HL-60 (cell line): Measurements from ENCODE around the gene SHISA6.

Experiments used
- DNase-seq, 2 experiments: peaks; one replicate each; pipeline ENCODE4 v3.0.0-alpha.2; 2010 to 2020; ENCODE audit warnings: low read depth in 1 of 2, low spot score in 1 of 2
- H3K27ac ChIP-seq: fragments of 250-450 bp; sonication (Bioruptor Pico); replicated peaks from 2 replicates; pipeline ENCODE4 v1.5.1; 2020; ENCODE audit warnings: mild to moderate bottlenecking, moderate library complexity
- H3K27me3 ChIP-seq: fragments of 250-450 bp; sonication (Bioruptor Pico); 2 replicates; pipeline ENCODE4 v1.5.1; 2021; ENCODE audit warnings: mild to moderate bottlenecking, moderate library complexity; ENCODE audit not compliant: insufficient read depth, poor library complexity, severe bottlenecking
- H3K4me3 ChIP-seq: replicated peaks from 2 replicates; pipeline ENCODE4 v1.5.1; 2011; ENCODE audit warnings: mild to moderate bottlenecking, control low read depth, low read length; ENCODE audit not compliant: insufficient read depth
- GABPA ChIP-seq: IDR thresholded peaks from 2 replicates; pipeline ENCODE4 v1.6.1; 2012; ENCODE audit warnings: low read depth
- POLR2AphosphoS5 ChIP-seq: IDR thresholded peaks from 2 replicates; pipeline ENCODE4 v1.6.1; 2012; ENCODE audit warnings: low read depth
- REST ChIP-seq: IDR thresholded peaks from 2 replicates; pipeline ENCODE4 v1.6.1; 2012; ENCODE audit warnings: low read depth; ENCODE audit not compliant: insufficient replicate concordance
- SPI1 ChIP-seq: IDR thresholded peaks from 2 replicates; pipeline ENCODE4 v1.6.1; 2012; ENCODE audit warnings: low read depth, mild to moderate bottlenecking, borderline replicate concordance
- TF ChIP-seq, protein P1 (sequence below): IDR thresholded peaks from one replicate; pipeline ENCODE4 v1.5.1; 2011; ENCODE audit warnings: low read length, control low read depth, inconsistent platforms; ENCODE audit not compliant: insufficient read depth

SHISA6 gene

DNA sequence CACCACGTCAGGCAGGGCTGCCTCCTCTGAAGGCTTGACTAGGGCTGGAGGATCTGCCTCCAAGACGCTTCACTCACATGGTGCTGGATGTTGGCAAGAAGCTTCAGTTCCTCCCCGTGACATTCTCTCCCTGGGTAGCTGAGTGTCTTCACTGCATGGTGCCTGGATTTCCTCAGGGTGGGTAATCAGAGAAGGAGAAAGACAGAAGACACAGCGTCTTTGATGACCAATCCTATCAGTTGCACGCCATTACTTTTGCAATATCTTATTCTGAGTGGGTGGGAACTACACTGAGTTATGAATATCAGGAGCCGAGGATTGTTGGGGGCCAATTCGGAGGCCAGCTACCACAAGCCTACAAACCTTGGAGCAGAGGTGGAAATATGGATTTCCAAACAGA is 139.7 kb downstream of the SHISA6 start:
- TF ChIP-seq REST (no peak), POLR2AphosphoS5 (no peak), GABPA (no peak), SPI1 (no peak)
- TF ChIP-seq, protein P1, sequence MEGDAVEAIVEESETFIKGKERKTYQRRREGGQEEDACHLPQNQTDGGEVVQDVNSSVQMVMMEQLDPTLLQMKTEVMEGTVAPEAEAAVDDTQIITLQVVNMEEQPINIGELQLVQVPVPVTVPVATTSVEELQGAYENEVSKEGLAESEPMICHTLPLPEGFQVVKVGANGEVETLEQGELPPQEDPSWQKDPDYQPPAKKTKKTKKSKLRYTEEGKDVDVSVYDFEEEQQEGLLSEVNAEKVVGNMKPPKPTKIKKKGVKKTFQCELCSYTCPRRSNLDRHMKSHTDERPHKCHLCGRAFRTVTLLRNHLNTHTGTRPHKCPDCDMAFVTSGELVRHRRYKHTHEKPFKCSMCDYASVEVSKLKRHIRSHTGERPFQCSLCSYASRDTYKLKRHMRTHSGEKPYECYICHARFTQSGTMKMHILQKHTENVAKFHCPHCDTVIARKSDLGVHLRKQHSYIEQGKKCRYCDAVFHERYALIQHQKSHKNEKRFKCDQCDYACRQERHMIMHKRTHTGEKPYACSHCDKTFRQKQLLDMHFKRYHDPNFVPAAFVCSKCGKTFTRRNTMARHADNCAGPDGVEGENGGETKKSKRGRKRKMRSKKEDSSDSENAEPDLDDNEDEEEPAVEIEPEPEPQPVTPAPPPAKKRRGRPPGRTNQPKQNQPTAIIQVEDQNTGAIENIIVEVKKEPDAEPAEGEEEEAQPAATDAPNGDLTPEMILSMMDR = no peak
- no peak for DNase-seq
- no peak overlapping the region for H3K27ac ChIP-seq
- no peak overlapping the region for H3K4me3 ChIP-seq
- H3K27me3 ChIP-seq = no peaks in the 10 kb centered on the region

DNA sequence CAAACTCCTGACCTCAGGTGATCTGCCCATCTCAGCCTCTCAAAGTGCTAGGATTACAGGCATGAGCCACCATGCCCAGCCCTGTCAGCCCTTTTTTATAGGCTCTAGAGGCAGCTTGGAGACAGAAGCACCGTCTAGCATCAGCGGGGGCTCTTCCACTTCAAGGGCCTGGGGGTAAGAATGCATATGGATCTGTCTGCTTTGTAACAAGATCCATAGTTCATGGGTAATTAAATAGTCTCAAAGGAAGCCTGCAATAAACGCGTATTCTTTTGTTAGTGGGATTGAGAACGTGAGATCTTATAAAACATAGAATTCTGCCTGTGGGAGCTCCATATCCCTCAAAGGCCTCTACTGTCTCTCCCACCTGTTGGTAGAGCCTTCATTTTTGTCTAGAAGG is 142.1 kb downstream of the SHISA6 start:
- H3K4me3 ChIP-seq = no peak overlapping the region

DNA sequence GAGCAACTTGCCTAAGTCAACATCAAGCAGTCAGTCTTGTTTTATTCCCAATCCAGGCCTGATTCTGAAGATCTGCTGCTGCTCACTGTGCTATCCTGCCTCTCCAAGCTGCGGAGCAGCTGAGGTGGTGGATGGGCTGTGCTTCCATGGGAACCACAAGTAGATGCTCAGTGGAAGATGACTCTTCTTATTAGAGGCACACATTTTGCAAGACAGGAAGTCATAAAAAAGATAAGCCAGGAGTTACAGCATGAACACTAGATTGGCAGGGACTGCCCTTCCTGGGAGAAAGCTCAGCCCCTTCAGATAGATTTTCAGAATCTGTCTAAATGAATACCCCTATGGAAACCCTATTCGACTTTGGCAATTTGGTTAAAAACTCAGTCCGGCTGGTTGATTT is 143.1 kb downstream of the SHISA6 start:
- Histone ChIP-seq H3K4me3 (no peak overlapping the region), H3K27me3 (no peaks in the 10 kb centered on the region), H3K27ac (no peak overlapping the region)
- no peak for DNase-seq
- TF ChIP-seq GABPA = no peak
- no peak for TF ChIP-seq POLR2AphosphoS5
- TF ChIP-seq, protein P1 = no peak
- no peak for TF ChIP-seq SPI1
- TF ChIP-seq REST = no peak

More for the DNA sequence above, 142.1 kb downstream of the SHISA6 start:
- Histone ChIP-seq H3K27me3 (no peaks in the 10 kb centered on the region), H3K27ac (no peak overlapping the region)
- TF ChIP-seq POLR2AphosphoS5 (no peak), REST (no peak), GABPA (no peak), SPI1 (no peak)
- TF ChIP-seq, protein P1 = no peak
- DNase-seq = no peak
